Measurements from ENCODE around the gene NTM. TPM values are rescaled to one million over a fixed set of nuclear protein-coding genes. Genes with fewer than 3 reads are reported as not detected.

The NTM gene
- polyA plus RNA-seq, 1 donor (not counting 4 experiments of a cell fraction or from before 2014, with no cell fraction given): 47.9 TPM

DNA sequence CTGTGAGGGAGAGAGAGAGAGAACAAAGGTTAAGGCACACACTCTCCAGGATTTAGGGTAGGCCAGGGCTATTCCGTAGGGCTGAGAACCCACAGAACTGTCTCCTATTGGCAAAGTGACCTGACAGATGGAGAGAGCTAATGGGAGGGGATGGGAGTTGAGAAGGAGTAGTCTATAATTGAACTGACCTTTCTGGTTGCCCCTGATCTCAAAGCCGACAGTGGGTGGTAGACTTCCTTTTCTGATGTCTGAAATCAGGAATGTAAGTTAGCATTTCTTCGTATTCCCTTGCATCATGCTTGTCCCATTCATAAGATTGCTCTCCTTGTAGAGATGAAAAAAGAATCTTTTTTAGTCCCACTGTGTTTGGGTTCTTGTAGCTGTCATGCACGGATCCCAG is 210.1 kb downstream of the NTM start:
- FAIRE-seq (no peak), DNase-seq (ENCODE audit: low read depth, low spot score) (no peak)
- Histone ChIP-seq H3K4me3 (ENCODE audit: control insufficient read depth in 2 of 3, extremely low read depth in 1 of 3, insufficient read depth in 2 of 3, low read depth in 1 of 3, low read length in 3 of 3) (no peak overlapping the region), H3K9me3 (ENCODE audit: control insufficient read depth, low read depth, low read length) (no peaks in the 10 kb centered on the region), H3K4me1 (ENCODE audit: control insufficient read depth, extremely low read depth, insufficient read depth, low read length) (no peaks in the 10 kb centered on the region), H3K27ac (ENCODE audit: control insufficient read depth, insufficient read depth, low read length) (no peak overlapping the region), H3K9me1 (ENCODE audit: control insufficient read depth, extremely low read depth, insufficient read depth, low read length) (no peaks in the 10 kb centered on the region), H3K36me3 (ENCODE audit: control insufficient read depth in 2 of 2, extremely low read depth in 1 of 2, insufficient read depth in 2 of 2, low read length in 2 of 2) (no peaks in the 10 kb centered on the region), H3K79me2 (ENCODE audit: control insufficient read depth, insufficient read depth, low read length) (no peaks in the 10 kb centered on the region), H3K9ac (ENCODE audit: control insufficient read depth, extremely low read depth, insufficient read depth, low read length) (no peak overlapping the region), H2AFZ (ENCODE audit: control insufficient read depth, low read length) (no peak overlapping the region), H4K20me1 (ENCODE audit: control insufficient read depth, extremely low read depth, insufficient read depth, low read length) (no peaks in the 10 kb centered on the region), H3K27me3 (ENCODE audit: control insufficient read depth, extremely low read depth, insufficient read depth, low read length) (no peaks in the 10 kb centered on the region), H3K4me2 (ENCODE audit: control insufficient read depth, extremely low read depth, insufficient read depth, low read depth, low read length) (no peak overlapping the region)
- TF ChIP-seq, protein P1, sequence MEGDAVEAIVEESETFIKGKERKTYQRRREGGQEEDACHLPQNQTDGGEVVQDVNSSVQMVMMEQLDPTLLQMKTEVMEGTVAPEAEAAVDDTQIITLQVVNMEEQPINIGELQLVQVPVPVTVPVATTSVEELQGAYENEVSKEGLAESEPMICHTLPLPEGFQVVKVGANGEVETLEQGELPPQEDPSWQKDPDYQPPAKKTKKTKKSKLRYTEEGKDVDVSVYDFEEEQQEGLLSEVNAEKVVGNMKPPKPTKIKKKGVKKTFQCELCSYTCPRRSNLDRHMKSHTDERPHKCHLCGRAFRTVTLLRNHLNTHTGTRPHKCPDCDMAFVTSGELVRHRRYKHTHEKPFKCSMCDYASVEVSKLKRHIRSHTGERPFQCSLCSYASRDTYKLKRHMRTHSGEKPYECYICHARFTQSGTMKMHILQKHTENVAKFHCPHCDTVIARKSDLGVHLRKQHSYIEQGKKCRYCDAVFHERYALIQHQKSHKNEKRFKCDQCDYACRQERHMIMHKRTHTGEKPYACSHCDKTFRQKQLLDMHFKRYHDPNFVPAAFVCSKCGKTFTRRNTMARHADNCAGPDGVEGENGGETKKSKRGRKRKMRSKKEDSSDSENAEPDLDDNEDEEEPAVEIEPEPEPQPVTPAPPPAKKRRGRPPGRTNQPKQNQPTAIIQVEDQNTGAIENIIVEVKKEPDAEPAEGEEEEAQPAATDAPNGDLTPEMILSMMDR (optimal IDR thresholded peaks at IDR 0.05 in 1 of 3, IDR thresholded peaks at IDR 0.05 in 1 of 3, conservative IDR thresholded peaks at IDR 0.05 in 1 of 3; ENCODE audit: extremely low read depth in 1 of 3, insufficient read depth in 2 of 3, low read length in 3 of 3): no peak
- no peak for TF ChIP-seq EZH2 (IDR thresholded peaks at IDR 0.05; ENCODE audit: low read length)
- dilution Hi-C loops (cut with MboI; ENCODE audit: extremely low pct_ligation_motif_present, low sequenced_read_pairs): no loop called here

DNA sequence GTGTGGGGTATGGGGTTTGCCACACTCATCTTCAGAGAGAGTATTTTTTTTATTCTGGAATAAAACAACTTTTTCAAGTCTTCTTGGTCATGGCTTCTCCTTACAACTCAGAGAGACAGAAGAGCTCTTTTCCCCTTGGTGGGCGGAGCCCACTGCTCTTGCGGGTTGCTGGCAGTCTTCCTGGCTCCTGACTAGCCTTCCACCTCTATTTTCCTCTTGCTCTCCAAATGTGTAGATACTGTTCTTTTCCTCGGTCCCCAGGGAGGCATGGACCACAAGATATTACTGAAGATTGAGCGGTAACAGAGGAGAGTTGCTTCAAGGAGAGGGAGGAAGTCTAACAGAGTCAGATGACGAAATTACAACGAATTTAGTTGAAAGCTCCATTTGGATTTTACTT is 210.6 kb downstream of the NTM start:
- Histone ChIP-seq H3K27ac (ENCODE audit: control insufficient read depth, insufficient read depth, low read length) (no peak overlapping the region), H3K79me2 (ENCODE audit: control insufficient read depth, insufficient read depth, low read length) (no peaks in the 10 kb centered on the region), H2AFZ (ENCODE audit: control insufficient read depth, low read length) (no peak overlapping the region), H3K4me1 (ENCODE audit: control insufficient read depth, extremely low read depth, insufficient read depth, low read length) (no peaks in the 10 kb centered on the region), H3K9ac (ENCODE audit: control insufficient read depth, extremely low read depth, insufficient read depth, low read length) (no peak overlapping the region), H3K36me3 (ENCODE audit: control insufficient read depth in 2 of 2, extremely low read depth in 1 of 2, insufficient read depth in 2 of 2, low read length in 2 of 2) (no peaks in the 10 kb centered on the region), H4K20me1 (ENCODE audit: control insufficient read depth, extremely low read depth, insufficient read depth, low read length) (no peaks in the 10 kb centered on the region), H3K4me3 (ENCODE audit: control insufficient read depth in 2 of 3, extremely low read depth in 1 of 3, insufficient read depth in 2 of 3, low read depth in 1 of 3, low read length in 3 of 3) (no peak overlapping the region), H3K9me1 (ENCODE audit: control insufficient read depth, extremely low read depth, insufficient read depth, low read length) (no peaks in the 10 kb centered on the region), H3K27me3 (ENCODE audit: control insufficient read depth, extremely low read depth, insufficient read depth, low read length) (no peaks in the 10 kb centered on the region), H3K9me3 (ENCODE audit: control insufficient read depth, low read depth, low read length) (no peaks in the 10 kb centered on the region), H3K4me2 (ENCODE audit: control insufficient read depth, extremely low read depth, insufficient read depth, low read depth, low read length) (no peak overlapping the region)
- no peak for FAIRE-seq
- no peak for TF ChIP-seq EZH2 (IDR thresholded peaks at IDR 0.05; ENCODE audit: low read length)
- TF ChIP-seq, protein P1 (optimal IDR thresholded peaks at IDR 0.05 in 1 of 3, IDR thresholded peaks at IDR 0.05 in 1 of 3, conservative IDR thresholded peaks at IDR 0.05 in 1 of 3; ENCODE audit: extremely low read depth in 1 of 3, insufficient read depth in 2 of 3, low read length in 3 of 3): no peak
- no peak for DNase-seq (ENCODE audit: low read depth, low spot score)
- dilution Hi-C loops (cut with MboI; ENCODE audit: extremely low pct_ligation_motif_present, low sequenced_read_pairs): no loop called here
